Measurements from ENCODE around the gene ABCD4.

ABCD4 gene

GRCh38 chr14:74324931-74325361 is 22.2 kb upstream of the ABCD4 start:
- no peaks in the 10 kb centered on the region for H3K9me3 Mint-ChIP-seq
- DNase-seq = no peak

GRCh38 chr14:74314576-74314975 is 11.8 kb upstream of the ABCD4 start:
- Mint-ChIP-seq H3K36me3 (no peaks in the 10 kb centered on the region), H3K27me3 (peaks cover 6 to 10% of the 10 kb centered on the region in 2 donors)
- ATAC-seq (replicated peaks) = no peak

More at GRCh38 chr14:74324931-74325361, 22.2 kb upstream of the ABCD4 start:
- H3K27me3 Mint-ChIP-seq = peaks cover 25 to 31% of the 10 kb centered on the region in 2 donors
- H3K4me3 Mint-ChIP-seq = no peak overlapping the region
- ATAC-seq (replicated peaks) = peak in 1 of 2 donors; percentile 25
- no peaks in the 10 kb centered on the region for H3K36me3 Mint-ChIP-seq
- H3K4me1 Mint-ChIP-seq = no peaks in the 10 kb centered on the region
- H3K27ac Mint-ChIP-seq = no peak overlapping the region

GRCh38 chr14:74313601-74314000 is 10.9 kb upstream of the ABCD4 start:
- no peaks in the 10 kb centered on the region for H3K4me1 Mint-ChIP-seq

More at GRCh38 chr14:74314576-74314975, 11.8 kb upstream of the ABCD4 start:
- no peak for DNase-seq
- no peaks in the 10 kb centered on the region for H3K9me3 Mint-ChIP-seq
- no peak overlapping the region for H3K4me3 Mint-ChIP-seq
- no peaks in the 10 kb centered on the region for H3K4me1 Mint-ChIP-seq
- no peak overlapping the region for H3K27ac Mint-ChIP-seq

GRCh38 chr14:74312161-74312560 is 9.4 kb upstream of the ABCD4 start:
- no peaks in the 10 kb centered on the region for H3K4me1 Mint-ChIP-seq
- no peak for ATAC-seq (replicated peaks)
- H3K27me3 Mint-ChIP-seq = peaks cover 5 to 7% of the 10 kb centered on the region in 2 donors
- no peaks in the 10 kb centered on the region for H3K36me3 Mint-ChIP-seq
- no peaks in the 10 kb centered on the region for H3K9me3 Mint-ChIP-seq
- H3K27ac Mint-ChIP-seq = no peak overlapping the region
- DNase-seq = no peak
- no peak overlapping the region for H3K4me3 Mint-ChIP-seq

More at GRCh38 chr14:74313601-74314000, 10.9 kb upstream of the ABCD4 start:
- no peak for DNase-seq
- no peaks in the 10 kb centered on the region for H3K36me3 Mint-ChIP-seq
- H3K27ac Mint-ChIP-seq = no peak overlapping the region
- no peak overlapping the region for H3K4me3 Mint-ChIP-seq
- ATAC-seq (replicated peaks) = no peak
- H3K9me3 Mint-ChIP-seq = no peaks in the 10 kb centered on the region
- H3K27me3 Mint-ChIP-seq = peaks cover 6 to 7% of the 10 kb centered on the region in 2 donors

- Mint-ChIP-seq H3K4me1 (no peaks in the 10 kb centered on the region), H3K36me3 (no peaks in the 10 kb centered on the region), H3K9me3 (no peaks in the 10 kb centered on the region), H3K4me3 (no peak overlapping the region), H3K27ac (no peak overlapping the region), H3K27me3 (no peaks in the 10 kb centered on the region)
- ATAC-seq (replicated peaks) = no peak
- no peak for DNase-seq
Measured at GRCh38 chr14:74309125-74310022, 6.6 kb upstream of the ABCD4 start.

GRCh38 chr14:74308695-74309094 is 6.0 kb upstream of the ABCD4 start:
- Mint-ChIP-seq H3K4me1 (no peaks in the 10 kb centered on the region), H3K27ac (no peak overlapping the region), H3K4me3 (no peak overlapping the region), H3K9me3 (no peaks in the 10 kb centered on the region), H3K27me3 (no peaks in the 10 kb centered on the region), H3K36me3 (no peaks in the 10 kb centered on the region)
- ATAC-seq (replicated peaks) = no peak
- no peak for DNase-seq

GRCh38 chr14:74302152-74302628 is 544 bp downstream of the ABCD4 start:
- H3K27me3 Mint-ChIP-seq = no peaks in the 10 kb centered on the region
- no peaks in the 10 kb centered on the region for H3K9me3 Mint-ChIP-seq
- peaks cover 9 to 25% of the 10 kb centered on the region in 2 donors for H3K36me3 Mint-ChIP-seq
- peak overlapping the region; percentile 98 for H3K27ac Mint-ChIP-seq
- peak overlapping the region; percentile 97 to 98 for H3K4me3 Mint-ChIP-seq
- peaks cover 16 to 30% of the 10 kb centered on the region in 2 donors for H3K4me1 Mint-ChIP-seq
- ATAC-seq (replicated peaks) = peak; percentile 73 to 79
- DNase-seq = peak; percentile 4

GRCh38 chr14:74301594-74302151 is 1.1 kb downstream of the ABCD4 start:
- H3K27ac Mint-ChIP-seq = peak overlapping the region; percentile 98
- H3K4me3 Mint-ChIP-seq = peak overlapping the region; percentile 97 to 98
- no peaks in the 10 kb centered on the region for H3K27me3 Mint-ChIP-seq
- no peak for DNase-seq
- peaks cover 16 to 30% of the 10 kb centered on the region in 2 donors for H3K4me1 Mint-ChIP-seq
- peaks cover 9 to 25% of the 10 kb centered on the region in 2 donors for H3K36me3 Mint-ChIP-seq
- no peak for ATAC-seq (replicated peaks)
- H3K9me3 Mint-ChIP-seq = no peaks in the 10 kb centered on the region

GRCh38 chr14:74299061-74299545 is 3.6 kb downstream of the ABCD4 start:
- H3K36me3 Mint-ChIP-seq = peaks cover 12 to 39% of the 10 kb centered on the region in 2 donors
- DNase-seq (no peak), ATAC-seq (replicated peaks) (no peak)
- peaks cover 17 to 30% of the 10 kb centered on the region in 2 donors for H3K4me1 Mint-ChIP-seq
- H3K4me3 Mint-ChIP-seq = no peak overlapping the region
- no peaks in the 10 kb centered on the region for H3K9me3 Mint-ChIP-seq
- no peak overlapping the region for H3K27ac Mint-ChIP-seq
- no peaks in the 10 kb centered on the region for H3K27me3 Mint-ChIP-seq

- peaks cover 15 to 43% of the 10 kb centered on the region in 2 donors for H3K36me3 Mint-ChIP-seq
- DNase-seq = no peak
- H3K27ac Mint-ChIP-seq = no peak overlapping the region
- H3K27me3 Mint-ChIP-seq = no peaks in the 10 kb centered on the region
- H3K4me3 Mint-ChIP-seq = no peak overlapping the region
- ATAC-seq (replicated peaks) = no peak
- H3K9me3 Mint-ChIP-seq = no peaks in the 10 kb centered on the region
- peaks cover 18 to 24% of the 10 kb centered on the region in 2 donors for H3K4me1 Mint-ChIP-seq
Measured at GRCh38 chr14:74297986-74298385, 4.7 kb downstream of the ABCD4 start.

GRCh38 chr14:74296037-74296467 is 6.7 kb downstream of the ABCD4 start:
- no peak for DNase-seq
- no peaks in the 10 kb centered on the region for H3K9me3 Mint-ChIP-seq
- H3K27me3 Mint-ChIP-seq = no peaks in the 10 kb centered on the region
- no peak overlapping the region for H3K4me3 Mint-ChIP-seq
- no peak for ATAC-seq (replicated peaks)
- peaks cover 20 to 53% of the 10 kb centered on the region in 2 donors for H3K36me3 Mint-ChIP-seq
- H3K27ac Mint-ChIP-seq = no peak overlapping the region
- H3K4me1 Mint-ChIP-seq = peaks cover 9 to 13% of the 10 kb centered on the region in 2 donors

- ATAC-seq (replicated peaks) (no peak), DNase-seq (no peak)
- H3K36me3 Mint-ChIP-seq = peaks cover 22 to 56% of the 10 kb centered on the region in 2 donors
- no peak overlapping the region for H3K4me3 Mint-ChIP-seq
- H3K27me3 Mint-ChIP-seq = no peaks in the 10 kb centered on the region
- H3K27ac Mint-ChIP-seq = no peak overlapping the region
- H3K9me3 Mint-ChIP-seq = no peaks in the 10 kb centered on the region
- H3K4me1 Mint-ChIP-seq = peaks cover 8% of the 10 kb centered on the region in 2 donors
Measured at GRCh38 chr14:74293606-74294005, 9.1 kb downstream of the ABCD4 start.

- DNase-seq (no peak), ATAC-seq (replicated peaks) (no peak)
- H3K4me1 Mint-ChIP-seq = peaks cover 0 to 5% of the 10 kb centered on the region in 2 donors
- H3K4me3 Mint-ChIP-seq = no peak overlapping the region
- H3K27ac Mint-ChIP-seq = peak overlapping the region; percentile 15
- peaks cover 23 to 54% of the 10 kb centered on the region in 2 donors for H3K36me3 Mint-ChIP-seq
- no peaks in the 10 kb centered on the region for H3K9me3 Mint-ChIP-seq
- no peaks in the 10 kb centered on the region for H3K27me3 Mint-ChIP-seq
Measured at GRCh38 chr14:74292061-74292460, 10.7 kb downstream of the ABCD4 start.

GRCh38 chr14:74290415-74290814 is 12.3 kb downstream of the ABCD4 start:
- no peak overlapping the region for H3K4me3 Mint-ChIP-seq
- H3K27ac Mint-ChIP-seq = no peak overlapping the region
- H3K9me3 Mint-ChIP-seq = no peaks in the 10 kb centered on the region
- peak in 1 of 2 donors; percentile 14 for ATAC-seq (replicated peaks)
- H3K27me3 Mint-ChIP-seq = no peaks in the 10 kb centered on the region
- no peak for DNase-seq
- H3K4me1 Mint-ChIP-seq = peaks cover 0 to 5% of the 10 kb centered on the region in 2 donors
- H3K36me3 Mint-ChIP-seq = peaks cover 34 to 59% of the 10 kb centered on the region in 2 donors

All from stimulated activated naive B cell treated with anti-CD40 and anti-IgM and Interleukin-4, amounts not matched to agents 10 μg/mL and 1 μg/mL and 100 μg/mL, for 72 hours (primary cell).